NCI-H1048 (cell line): ENCODE measurements around the gene RAD51B.
"Not testable (repeated sequence)": the region's sequence is repeated elsewhere in the genome, so short reads cannot be mapped to it uniquely, and the experiment has no call there.

Experiments
- DNase-seq: peaks from one replicate; lab custom pipeline; 2025; lab: John Stamatoyannopoulos, UW

Gene RAD51B

GRCh38 chr14:68412505-68413465 is 593.2 kb downstream of the RAD51B start:
- DNase-seq, result no peak

- no peak for DNase-seq
Measured at GRCh38 chr14:68413509-68413908, 593.9 kb downstream of the RAD51B start.

- DNase-seq, result no peak
Measured at GRCh38 chr14:68414121-68414520, 594.5 kb downstream of the RAD51B start.

GRCh38 chr14:68416171-68416570 is 596.6 kb downstream of the RAD51B start:
- no peak for DNase-seq

- no peak for DNase-seq
Measured at GRCh38 chr14:68417009-68417650, 597.6 kb downstream of the RAD51B start.

- no peak for DNase-seq
Measured at GRCh38 chr14:68418174-68419118, 598.9 kb downstream of the RAD51B start.

- no peak for DNase-seq
Measured at GRCh38 chr14:68420350-68420749, 600.8 kb downstream of the RAD51B start.

- no peak for DNase-seq
Measured at GRCh38 chr14:68421116-68421515, 601.5 kb downstream of the RAD51B start.

GRCh38 chr14:68423686-68424085 is 604.1 kb downstream of the RAD51B start:
- DNase-seq, result no peak

- no peak for DNase-seq
Measured at GRCh38 chr14:68424443-68425172, 605.0 kb downstream of the RAD51B start.

- DNase-seq, result no peak
Measured at GRCh38 chr14:68426661-68427549, 607.3 kb downstream of the RAD51B start.

GRCh38 chr14:68427550-68427890 is 607.9 kb downstream of the RAD51B start:
- no peak for DNase-seq

- not testable (repeated sequence) for DNase-seq
Measured at GRCh38 chr14:68428900-68429299, 609.3 kb downstream of the RAD51B start.

- DNase-seq, result not testable (repeated sequence)
Measured at GRCh38 chr14:68434173-68434572, 614.6 kb downstream of the RAD51B start.

- DNase-seq, result not testable (repeated sequence)
Measured at GRCh38 chr14:68435631-68436030, 616.1 kb downstream of the RAD51B start.

- DNase-seq, result no peak
Measured at GRCh38 chr14:68439676-68440075, 620.1 kb downstream of the RAD51B start.

- DNase-seq, result no peak
Measured at GRCh38 chr14:68440820-68441219, 621.2 kb downstream of the RAD51B start.

GRCh38 chr14:68441542-68441941 is 622.0 kb downstream of the RAD51B start:
- no peak for DNase-seq

GRCh38 chr14:68442828-68443629 is 623.5 kb downstream of the RAD51B start:
- no peak for DNase-seq
